OCI-LY7 (cell line): Measurements from ENCODE around the gene N4BP2.

Experiments used
- EZH2phosphoT487 ChIP-seq: fragments of 200-600 bp; sonication (generic); IDR thresholded peaks from 2 replicates; pipeline ENCODE4 v1.6.1; 2018; ENCODE audit warnings: low read depth, borderline replicate concordance, mild to moderate bottlenecking, mixed run types, antibody characterized with exemption, low read length, moderate library complexity, mixed read lengths
- TF ChIP-seq, protein P1 (sequence below): fragments of 200-600 bp; sonication (generic); conservative IDR thresholded peaks from 2 replicates; pipeline ENCODE4 v1.5.1; 2014; ENCODE audit warnings: mild to moderate bottlenecking, antibody characterized with exemption, low read length, moderate library complexity, mixed read lengths

DNA sequence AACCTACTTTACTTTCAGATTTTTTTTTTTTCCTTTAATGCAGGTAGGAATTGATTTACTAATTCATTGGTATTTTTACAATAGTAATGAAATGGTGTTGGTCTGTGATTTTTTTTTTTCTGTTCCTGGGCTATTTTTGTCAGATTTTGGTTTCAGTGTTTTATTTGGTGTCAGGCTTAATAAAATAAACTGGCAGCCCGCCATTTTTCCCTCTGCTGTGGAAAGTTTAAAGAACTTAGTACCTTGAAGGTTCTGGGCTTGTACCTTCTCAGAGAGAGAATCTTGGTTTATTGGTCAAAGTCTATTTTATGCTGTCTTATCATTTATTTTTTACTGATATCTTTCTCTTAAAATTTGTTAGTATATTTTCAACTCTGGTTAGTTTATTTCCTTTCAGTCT, 76.2 kb downstream of the N4BP2 start:
- TF ChIP-seq, protein P1, sequence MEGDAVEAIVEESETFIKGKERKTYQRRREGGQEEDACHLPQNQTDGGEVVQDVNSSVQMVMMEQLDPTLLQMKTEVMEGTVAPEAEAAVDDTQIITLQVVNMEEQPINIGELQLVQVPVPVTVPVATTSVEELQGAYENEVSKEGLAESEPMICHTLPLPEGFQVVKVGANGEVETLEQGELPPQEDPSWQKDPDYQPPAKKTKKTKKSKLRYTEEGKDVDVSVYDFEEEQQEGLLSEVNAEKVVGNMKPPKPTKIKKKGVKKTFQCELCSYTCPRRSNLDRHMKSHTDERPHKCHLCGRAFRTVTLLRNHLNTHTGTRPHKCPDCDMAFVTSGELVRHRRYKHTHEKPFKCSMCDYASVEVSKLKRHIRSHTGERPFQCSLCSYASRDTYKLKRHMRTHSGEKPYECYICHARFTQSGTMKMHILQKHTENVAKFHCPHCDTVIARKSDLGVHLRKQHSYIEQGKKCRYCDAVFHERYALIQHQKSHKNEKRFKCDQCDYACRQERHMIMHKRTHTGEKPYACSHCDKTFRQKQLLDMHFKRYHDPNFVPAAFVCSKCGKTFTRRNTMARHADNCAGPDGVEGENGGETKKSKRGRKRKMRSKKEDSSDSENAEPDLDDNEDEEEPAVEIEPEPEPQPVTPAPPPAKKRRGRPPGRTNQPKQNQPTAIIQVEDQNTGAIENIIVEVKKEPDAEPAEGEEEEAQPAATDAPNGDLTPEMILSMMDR = no peak
- TF ChIP-seq EZH2phosphoT487 = no peak
